Neural cell (in vitro differentiated cells): ENCODE data around the gene TMCC1. TPM values are rescaled to one million over a fixed set of nuclear protein-coding genes. Genes with fewer than 3 reads are reported as not detected.

Experiments
- H2AFZ ChIP-seq: fragments of 200-600, 300-800 bp; sonication (generic), shearing (Covaris generic); 2 replicates; pipeline ENCODE4 v1.6.0; 2014; ENCODE audit warnings: low read depth, mild to moderate bottlenecking, antibody characterized with exemption, low read length, moderate library complexity
- H3F3A ChIP-seq: fragments of 200-600 bp; shearing (Covaris generic); 2 replicates; pipeline ENCODE4 v1.6.1; 2016; ENCODE audit warnings: mild to moderate bottlenecking, moderate library complexity, mixed read lengths, antibody characterized with exemption, low read length; ENCODE audit not compliant: insufficient read depth, poor library complexity, severe bottlenecking
- H3K27ac ChIP-seq: fragments of 200-600, 300-800 bp; sonication (generic), shearing (Covaris generic); 2 replicates; pipeline ENCODE4 v1.5.1; 2014; ENCODE audit warnings: mild to moderate bottlenecking, low read length, moderate library complexity
- H3K27me3 ChIP-seq: fragments of 300-800, 200-600 bp; sonication (generic), shearing (Covaris generic); 2 replicates; pipeline ENCODE4 v1.6.0; 2014; ENCODE audit warnings: mild to moderate bottlenecking, low read depth, low read length, moderate library complexity; ENCODE audit not compliant: insufficient read depth
- H3K36me3 ChIP-seq: fragments of 300-800, 200-600 bp; sonication (generic), shearing (Covaris generic); 2 replicates; pipeline ENCODE4 v1.5.1; 2014; ENCODE audit warnings: mild to moderate bottlenecking, antibody characterized with exemption, low read length, moderate library complexity; ENCODE audit not compliant: insufficient read depth
- H3K4me2 ChIP-seq: fragments of 300-800, 200-600 bp; sonication (generic), shearing (Covaris generic); 2 replicates; pipeline ENCODE4 v1.6.0; 2014; ENCODE audit warnings: mild to moderate bottlenecking, low read length
- H3K4me3 ChIP-seq: fragments of 300-800, 200-600 bp; sonication (generic), shearing (Covaris generic); 2 replicates; pipeline ENCODE4 v1.5.1; 2014; ENCODE audit warnings: mild to moderate bottlenecking, low read length, moderate library complexity
- H3K79me2 ChIP-seq: fragments of 200-600 bp; shearing (Covaris generic); replicated peaks from 2 replicates; pipeline ENCODE4 v1.6.0; 2014; ENCODE audit warnings: mild to moderate bottlenecking, low read length, moderate library complexity; ENCODE audit not compliant: insufficient read depth
- H3K9ac ChIP-seq: fragments of 300-800, 200-600 bp; sonication (generic), shearing (Covaris generic); 2 replicates; pipeline ENCODE4 v1.6.1; 2016; ENCODE audit warnings: mild to moderate bottlenecking, low read length, mixed read lengths
- H3K9me2 ChIP-seq: fragments of 200-600 bp; shearing (Covaris generic); 2 replicates; pipeline ENCODE4 v1.6.1; 2016; ENCODE audit warnings: mild to moderate bottlenecking, low read length, mixed read lengths; ENCODE audit not compliant: insufficient read depth
- H3K9me3 ChIP-seq: fragments of 200-600, 300-800 bp; sonication (generic), shearing (Covaris generic); 2 replicates; pipeline ENCODE4 v1.6.1; 2016; ENCODE audit warnings: mild to moderate bottlenecking, mixed run types, low read length, moderate library complexity, mixed read lengths
- H4K20me1 ChIP-seq: fragments of 200-600 bp; shearing (Covaris generic); 2 replicates; pipeline ENCODE4 v1.6.1; 2016; ENCODE audit warnings: mild to moderate bottlenecking, mixed run types; ENCODE audit not compliant: insufficient read depth
- EP300 ChIP-seq: fragments of 450-650 bp; conservative IDR thresholded peaks from 2 replicates; pipeline ENCODE4 v1.6.1; 2014; ENCODE audit warnings: antibody characterized with exemption, mild to moderate bottlenecking, moderate library complexity; ENCODE audit not compliant: poor library complexity, severe bottlenecking
- EZH2 ChIP-seq: fragments of 200-600, 300-800 bp; shearing (Covaris generic), sonication (generic); IDR thresholded peaks from 2 replicates; pipeline ENCODE4 v1.6.1; 2014; ENCODE audit warnings: antibody characterized with exemption, low read length, borderline replicate concordance, mild to moderate bottlenecking; ENCODE audit not compliant: insufficient read depth, poor library complexity, severe bottlenecking
- MXI1 ChIP-seq: fragments of 450-650 bp; conservative IDR thresholded peaks from 2 replicates; pipeline ENCODE4 v1.6.1; 2014; ENCODE audit warnings: antibody characterized with exemption, mild to moderate bottlenecking; ENCODE audit not compliant: poor library complexity, severe bottlenecking
- POLR2AphosphoS5 ChIP-seq: IDR thresholded peaks from 2 replicates; pipeline ENCODE4 v1.6.1; 2012
- RAD21 ChIP-seq: fragments of 450-650 bp; conservative IDR thresholded peaks from 2 replicates; pipeline ENCODE4 v1.6.1; 2014; ENCODE audit warnings: antibody characterized with exemption, mild to moderate bottlenecking, moderate library complexity
- REST ChIP-seq: IDR thresholded peaks from 2 replicates; pipeline ENCODE4 v1.6.1; 2012; ENCODE audit warnings: borderline replicate concordance
- SMC3 ChIP-seq: fragments of 450-650 bp; conservative IDR thresholded peaks from 2 replicates; pipeline ENCODE4 v1.6.1; 2014; ENCODE audit warnings: antibody characterized with exemption, mild to moderate bottlenecking, moderate library complexity; ENCODE audit not compliant: poor library complexity
- TAF1 ChIP-seq: IDR thresholded peaks from 2 replicates; pipeline ENCODE4 v1.6.1; 2012; ENCODE audit warnings: low read depth
- polyA plus RNA-seq: library from polyadenylated mRNA; depleted of rRNA; stranded (reverse); fragments of >200 nt; gene quantifications from 2 replicates; pipeline ENCODE4 v1.2.3, GENCODE V29; 2014
- TF ChIP-seq, protein P1 (sequence below): fragments of 450-650 bp; IDR thresholded peaks from 2 replicates; pipeline ENCODE4 v1.5.1; 2014; ENCODE audit warnings: antibody characterized with exemption, mild to moderate bottlenecking, moderate library complexity; ENCODE audit not compliant: poor library complexity, severe bottlenecking

TMCC1 gene
- polyA plus RNA-seq, 1 donor from 2014 or later: 25.0 TPM

- TF ChIP-seq RAD21: no peak
Observed at GRCh38 chr3:129618186-129618820, 275.2 kb downstream of the TMCC1 start (continued).

DNA sequence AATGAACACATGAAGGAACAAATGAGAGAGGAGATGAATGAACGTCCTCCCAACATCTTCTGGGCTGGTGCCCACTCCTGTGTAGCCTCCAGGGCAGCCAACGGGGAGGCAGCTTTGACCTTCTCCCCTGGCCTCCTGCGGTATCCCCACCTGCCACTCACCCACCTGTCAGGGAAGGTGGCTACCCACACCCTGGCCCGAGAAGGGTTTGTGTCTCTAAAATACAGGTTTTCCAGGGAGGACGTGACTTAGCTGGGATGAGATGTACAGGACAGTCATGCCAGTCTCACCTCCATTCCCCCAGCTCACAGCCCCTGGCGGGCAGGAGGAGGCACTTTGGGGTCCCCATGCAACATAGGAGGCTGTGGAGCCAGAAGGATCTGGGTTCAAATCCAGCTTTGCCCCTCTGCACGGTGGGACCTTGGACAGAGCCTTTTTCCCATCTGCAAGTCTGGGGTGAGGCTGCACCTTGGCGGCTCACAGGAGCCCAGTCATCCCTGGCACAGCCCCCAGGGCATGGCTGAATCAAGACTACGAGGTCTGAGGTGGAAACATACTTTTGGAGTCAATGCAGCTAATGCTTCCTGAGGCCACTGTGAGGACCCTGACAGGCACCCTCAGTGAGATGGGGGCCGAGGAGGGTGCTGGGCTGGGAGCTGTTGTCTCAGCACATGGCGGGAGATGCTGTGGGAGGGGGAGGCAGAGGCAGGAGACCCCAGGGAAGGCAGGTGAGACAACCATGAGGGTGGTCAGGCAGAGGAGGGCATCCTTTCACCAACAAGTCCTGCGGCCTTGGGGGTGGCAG lies 275.9 kb downstream of the TMCC1 start:
- H2AFZ ChIP-seq: no peak overlapping the region

GRCh38 chr3:129616713-129617112 lies 276.8 kb downstream of the TMCC1 start:
- no peaks in the 10 kb centered on the region for H3K9me2 ChIP-seq
- H3F3A ChIP-seq: no peaks in the 10 kb centered on the region
- no peaks in the 10 kb centered on the region for H3K27me3 ChIP-seq
- H3K9ac ChIP-seq: no peak overlapping the region
- H3K9me3 ChIP-seq: no peaks in the 10 kb centered on the region
- no peak overlapping the region for H2AFZ ChIP-seq
- no peak overlapping the region for H3K4me3 ChIP-seq
- H3K27ac ChIP-seq: no peak overlapping the region
- H3K79me2 ChIP-seq: no peaks in the 10 kb centered on the region
- H3K36me3 ChIP-seq: no peaks in the 10 kb centered on the region
- no peak overlapping the region for H3K4me2 ChIP-seq
- no peaks in the 10 kb centered on the region for H4K20me1 ChIP-seq
- no peak for TF ChIP-seq TAF1
- TF ChIP-seq POLR2AphosphoS5: no peak
- TF ChIP-seq, protein P1, sequence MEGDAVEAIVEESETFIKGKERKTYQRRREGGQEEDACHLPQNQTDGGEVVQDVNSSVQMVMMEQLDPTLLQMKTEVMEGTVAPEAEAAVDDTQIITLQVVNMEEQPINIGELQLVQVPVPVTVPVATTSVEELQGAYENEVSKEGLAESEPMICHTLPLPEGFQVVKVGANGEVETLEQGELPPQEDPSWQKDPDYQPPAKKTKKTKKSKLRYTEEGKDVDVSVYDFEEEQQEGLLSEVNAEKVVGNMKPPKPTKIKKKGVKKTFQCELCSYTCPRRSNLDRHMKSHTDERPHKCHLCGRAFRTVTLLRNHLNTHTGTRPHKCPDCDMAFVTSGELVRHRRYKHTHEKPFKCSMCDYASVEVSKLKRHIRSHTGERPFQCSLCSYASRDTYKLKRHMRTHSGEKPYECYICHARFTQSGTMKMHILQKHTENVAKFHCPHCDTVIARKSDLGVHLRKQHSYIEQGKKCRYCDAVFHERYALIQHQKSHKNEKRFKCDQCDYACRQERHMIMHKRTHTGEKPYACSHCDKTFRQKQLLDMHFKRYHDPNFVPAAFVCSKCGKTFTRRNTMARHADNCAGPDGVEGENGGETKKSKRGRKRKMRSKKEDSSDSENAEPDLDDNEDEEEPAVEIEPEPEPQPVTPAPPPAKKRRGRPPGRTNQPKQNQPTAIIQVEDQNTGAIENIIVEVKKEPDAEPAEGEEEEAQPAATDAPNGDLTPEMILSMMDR: no peak
- no peak for TF ChIP-seq RAD21
- no peak for TF ChIP-seq EP300
- no peak for TF ChIP-seq MXI1
- TF ChIP-seq EZH2: no peak
- no peak for TF ChIP-seq SMC3
- no peak for TF ChIP-seq REST

More for the DNA sequence above, 275.9 kb downstream of the TMCC1 start:
- Histone ChIP-seq H4K20me1 (no peaks in the 10 kb centered on the region), H3K27ac (no peak overlapping the region), H3F3A (no peaks in the 10 kb centered on the region), H3K79me2 (no peaks in the 10 kb centered on the region), H3K9me3 (no peaks in the 10 kb centered on the region), H3K4me2 (no peak overlapping the region), H3K27me3 (no peaks in the 10 kb centered on the region), H3K36me3 (no peaks in the 10 kb centered on the region), H3K9me2 (no peaks in the 10 kb centered on the region), H3K4me3 (no peak overlapping the region), H3K9ac (no peak overlapping the region)
- TF ChIP-seq TAF1 (no peak), POLR2AphosphoS5 (no peak), EP300 (no peak)
- TF ChIP-seq, protein P1: no peak
